SW480 (cell line): ENCODE results near the gene FBXO11.
A peak's percentile ranks its signal among the peaks of the same experiment; 100 is the strongest.

Source experiments
- DNase-seq: peaks from one replicate; pipeline ENCODE4 v3.0.0-alpha.2; 2016; ENCODE audit warnings: low spot score

The FBXO11 gene

DNA sequence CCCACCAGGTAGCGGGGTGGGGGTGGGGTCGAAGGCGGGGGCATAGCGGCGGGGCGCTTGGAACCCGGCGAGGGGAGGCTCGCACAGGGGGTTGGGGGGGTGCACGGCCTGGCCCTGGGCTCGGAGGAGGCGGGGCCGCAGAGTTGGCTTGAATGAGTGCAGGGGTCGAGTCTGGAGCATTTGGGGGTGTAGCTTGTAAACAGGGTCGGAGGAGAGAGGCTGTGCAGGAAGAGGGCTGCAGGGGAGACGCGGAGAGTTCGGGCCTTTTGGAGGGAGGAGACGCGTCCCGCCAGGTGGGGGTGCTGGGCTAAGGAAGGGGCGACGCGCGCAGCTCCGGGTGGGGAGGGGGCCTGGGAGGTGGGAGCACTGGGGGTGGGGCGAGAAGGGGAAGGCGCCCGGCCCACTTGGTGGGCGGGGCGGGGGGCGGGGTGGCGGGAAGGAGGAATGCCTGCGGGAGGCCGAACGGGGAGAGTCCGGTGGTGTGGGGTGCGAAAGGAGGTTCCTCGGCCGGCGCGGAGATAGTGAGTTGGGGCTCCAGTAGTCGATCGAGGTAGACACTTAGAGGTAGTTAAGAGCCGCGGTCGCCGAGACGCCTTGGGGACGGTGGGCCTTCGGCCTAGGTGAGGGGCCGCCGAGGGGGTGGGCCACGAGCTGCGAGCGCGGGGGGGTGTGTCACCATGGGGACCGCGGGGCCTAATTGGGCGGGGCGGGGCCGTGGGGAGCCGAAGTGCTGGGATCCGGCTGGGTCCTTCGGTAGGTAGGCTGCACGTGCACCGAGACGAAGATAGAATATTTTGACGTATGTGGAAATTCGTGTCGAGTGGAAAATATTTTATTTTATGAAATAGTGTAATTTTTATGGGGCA lies 122.6 kb downstream of the FBXO11 start:
- peak; percentile 87 for DNase-seq

GRCh38 chr2:47782671-47783485 lies 123.4 kb downstream of the FBXO11 start, which contains the start of gene MSH6:
TSS of gene MSH6 (plus strand) at chr2:47783145. CDS start at chr2:47783234, 89 bp downstream.
- DNase-seq, result peak; percentile 91

- DNase-seq, result no peak
These were observed 124.0 kb downstream of the FBXO11 start for GRCh38 chr2:47782381-47782670.

GRCh38 chr2:47779426-47779790 lies 126.9 kb downstream of the FBXO11 start:
- DNase-seq, result no peak

DNA sequence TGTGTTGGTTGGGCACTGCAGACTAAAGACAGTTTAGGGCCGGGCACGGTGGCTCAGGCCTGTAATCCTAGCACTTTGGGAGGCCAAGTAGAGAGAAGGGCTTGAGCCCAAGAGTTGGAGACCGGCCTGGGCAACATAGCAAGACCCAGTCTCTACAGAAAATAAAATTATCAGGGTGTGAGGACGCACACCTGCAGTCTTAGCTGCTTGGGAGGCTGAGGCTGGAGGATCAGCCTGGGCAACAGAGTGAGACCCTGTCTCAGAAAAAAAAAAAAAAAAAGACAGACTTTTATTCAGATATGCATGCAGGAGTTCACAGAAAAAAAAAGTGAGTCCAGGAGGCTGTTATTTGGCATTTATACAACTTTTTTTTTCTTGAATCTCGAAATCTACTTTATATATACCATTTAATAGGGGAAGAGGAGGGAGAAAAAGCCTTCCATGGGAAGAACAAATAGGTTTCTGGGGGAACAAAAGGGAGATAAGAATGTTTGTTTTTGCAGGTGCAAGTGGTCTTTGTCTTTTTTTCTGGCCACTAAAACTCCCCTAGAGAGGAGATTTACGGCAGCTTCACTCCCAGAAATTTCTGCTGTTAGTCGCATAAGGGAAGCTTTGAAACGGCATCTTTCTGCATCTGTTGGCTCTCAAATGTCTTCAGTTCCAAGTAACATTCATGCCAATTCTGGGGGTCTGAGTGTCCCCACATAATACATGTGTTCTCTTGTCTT lies 127.4 kb downstream of the FBXO11 start:
- DNase-seq, result no peak

- DNase-seq, result no peak
These were observed 128.9 kb downstream of the FBXO11 start for GRCh38 chr2:47777277-47777937.

DNA sequence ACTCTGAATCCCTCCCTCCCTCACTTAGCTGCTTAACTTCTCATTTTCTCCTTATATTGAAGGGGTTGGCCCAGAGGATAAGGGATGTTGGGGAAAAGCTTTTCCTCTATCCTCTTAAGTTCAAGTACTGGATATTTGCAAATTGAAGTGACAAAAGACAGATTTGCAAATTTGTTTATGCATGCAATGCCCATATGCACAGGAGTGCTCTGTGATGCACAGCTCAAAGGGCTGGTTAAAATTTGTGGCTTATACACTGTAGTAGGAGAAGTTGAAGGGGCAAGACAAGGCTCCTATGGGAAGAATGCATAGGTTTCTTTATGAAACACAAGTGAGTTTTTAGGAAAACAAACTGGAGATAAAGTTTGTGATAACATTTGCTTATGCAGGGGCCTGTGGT lies 131.7 kb downstream of the FBXO11 start:
- no peak for DNase-seq

DNA sequence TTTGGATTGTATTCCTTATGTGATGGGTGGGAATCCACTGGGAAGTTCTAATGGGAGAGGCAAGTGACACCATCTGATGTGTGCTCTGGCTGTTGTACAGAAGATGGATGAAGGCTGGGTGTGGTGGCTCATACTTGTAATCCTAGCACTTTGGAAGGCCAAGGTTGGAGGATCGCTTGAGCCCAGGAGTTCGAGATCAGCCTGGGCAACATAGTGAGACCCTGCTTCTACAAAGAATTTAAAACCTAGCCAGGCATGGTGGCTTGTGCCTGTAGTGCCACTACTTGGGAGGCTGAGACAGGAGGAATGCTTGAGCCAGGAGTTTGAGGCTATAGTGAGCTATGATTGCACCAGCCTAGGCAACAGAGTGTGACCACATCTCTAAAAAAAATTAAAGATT lies 134.0 kb downstream of the FBXO11 start:
- no peak for DNase-seq

GRCh38 chr2:47771211-47771610 lies 135.1 kb downstream of the FBXO11 start:
- DNase-seq, result peak; percentile 61

DNA sequence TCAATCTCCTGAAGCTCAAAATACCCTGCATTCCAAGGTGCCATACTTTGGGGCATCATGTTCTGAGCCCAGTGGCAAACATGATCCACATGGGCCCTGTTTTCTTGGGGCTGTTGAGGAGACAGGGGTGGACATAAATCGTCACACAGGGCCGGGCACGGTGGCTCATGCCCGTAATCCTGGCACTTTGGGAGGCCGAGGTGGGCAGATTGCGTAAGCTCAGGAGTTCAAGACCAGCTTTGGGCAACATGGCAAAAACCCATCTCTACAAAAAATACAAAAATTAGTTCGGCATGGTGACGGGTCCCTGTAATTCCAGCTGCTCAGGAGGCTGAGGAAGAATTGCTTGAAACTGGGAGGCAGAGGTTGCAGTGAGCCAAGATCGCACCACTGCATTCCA lies 137.0 kb downstream of the FBXO11 start:
- no peak for DNase-seq

GRCh38 chr2:47767880-47768609 lies 138.3 kb downstream of the FBXO11 start:
- peak; percentile 48 for DNase-seq

- no peak for DNase-seq
These were observed 138.8 kb downstream of the FBXO11 start for GRCh38 chr2:47767497-47767844.

DNA sequence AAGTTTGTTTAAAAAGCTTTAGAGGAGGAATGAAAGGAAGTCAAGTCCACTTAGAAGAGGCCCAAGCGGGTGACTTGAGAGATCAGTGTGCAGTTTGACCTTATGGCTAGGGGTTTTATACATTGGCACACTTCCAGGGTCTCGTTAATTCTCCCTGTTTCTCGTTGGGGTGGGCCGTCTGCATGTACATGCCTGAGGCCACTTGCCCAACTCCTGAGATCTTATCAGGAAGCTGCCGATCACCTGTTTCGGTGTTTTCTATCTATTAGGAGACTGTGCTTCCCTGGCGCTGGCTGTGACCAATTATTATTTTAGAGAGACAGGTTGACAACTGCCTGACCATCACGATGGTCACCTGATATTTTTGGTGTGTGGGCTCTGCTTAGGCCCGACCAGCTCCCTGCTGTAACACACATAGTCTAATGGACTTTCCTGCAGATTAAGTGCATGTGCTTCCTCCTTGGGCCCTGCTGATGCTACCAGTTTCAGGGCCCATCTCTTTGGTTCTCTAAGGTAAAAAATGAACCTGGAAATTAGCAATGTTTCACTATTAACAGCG lies 154.4 kb downstream of the FBXO11 start:
- DNase-seq, result no peak

DNA sequence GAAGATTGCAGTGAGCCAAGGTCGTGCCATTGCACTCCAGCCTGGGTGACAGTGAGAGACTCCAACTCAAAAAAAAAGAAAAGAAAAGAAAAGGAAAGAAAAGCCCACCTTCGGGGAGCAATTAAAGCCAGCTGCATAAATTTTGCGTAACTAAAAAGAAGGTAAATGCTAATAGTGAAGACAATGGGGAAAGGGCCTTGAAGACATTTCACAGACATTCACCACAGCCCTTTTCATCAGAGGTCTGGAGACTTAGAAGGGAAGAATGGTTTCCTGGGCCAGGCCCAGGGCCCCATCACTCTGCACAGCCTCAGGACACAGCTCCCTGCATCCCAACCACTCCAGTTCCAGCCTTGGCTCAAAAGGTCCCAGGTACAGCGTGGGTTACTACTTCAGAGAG lies 158.4 kb downstream of the FBXO11 start:
- DNase-seq, result no peak

- no peak for DNase-seq
These were observed 162.2 kb downstream of the FBXO11 start for GRCh38 chr2:47744074-47744473.

DNA sequence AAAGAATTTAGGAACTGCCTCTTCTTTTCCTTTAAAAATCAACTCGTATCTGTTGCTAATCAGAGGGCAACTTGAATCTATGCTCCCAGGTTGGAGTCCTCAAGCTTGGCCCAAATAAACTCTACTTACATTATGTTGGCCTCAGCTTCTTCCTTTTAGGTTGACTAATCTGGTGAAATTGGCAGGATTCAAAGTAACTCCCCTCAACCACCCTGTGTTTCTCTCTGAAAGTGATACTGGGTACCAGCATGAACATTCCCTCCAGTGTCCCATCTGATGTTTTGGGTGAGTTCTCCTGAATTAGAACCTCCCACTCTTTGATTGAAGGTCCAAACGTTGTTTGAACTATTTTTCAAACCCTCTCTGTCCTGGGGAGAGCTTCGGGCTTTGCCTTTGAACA lies 164.7 kb downstream of the FBXO11 start:
- no peak for DNase-seq

DNA sequence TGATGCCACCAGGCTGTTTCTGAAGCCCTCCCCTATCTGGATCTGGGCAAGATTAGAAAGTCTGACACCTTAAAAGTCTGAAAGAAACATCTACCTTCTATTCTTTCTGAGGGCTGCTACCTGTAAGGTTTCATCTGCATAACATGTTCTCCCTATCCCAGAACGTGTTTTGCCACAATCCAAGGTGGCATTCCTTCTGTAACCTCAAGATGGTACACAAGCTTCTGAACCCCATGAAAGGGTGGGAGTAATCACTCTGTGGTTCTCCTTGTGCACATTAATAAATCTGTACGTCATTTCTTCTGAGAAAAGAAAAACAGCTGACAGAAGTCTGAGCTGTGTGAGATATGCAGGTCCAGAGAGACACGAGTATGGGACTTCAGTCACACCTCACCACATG lies 165.2 kb downstream of the FBXO11 start:
- no peak for DNase-seq
